ENCODE results near the gene FYN.
"Not testable (repeated sequence)": the region's sequence is repeated elsewhere in the genome, so short reads cannot be mapped to it uniquely, and the experiment has no call there.

FYN gene

GRCh38 chr6:111873178-111874024 lies at the start of gene FYN:
FYN (minus strand) TSS chr6:111873452; CDS start chr6:111720051, 153,401 bp downstream.
- DNase-seq (ENCODE audit: low read depth) = peak; percentile 99

GRCh38 chr6:111922454-111923297 lies 49.4 kb upstream of the FYN start:
- no peak for DNase-seq (ENCODE audit: low read depth)

- no peak for DNase-seq (ENCODE audit: low read depth)
Observed at GRCh38 chr6:111921103-111921502, 47.9 kb upstream of the FYN start.

- DNase-seq (ENCODE audit: low read depth) = no peak
Observed at GRCh38 chr6:111920578-111920977, 47.3 kb upstream of the FYN start.

GRCh38 chr6:111918825-111919224 lies 45.6 kb upstream of the FYN start:
- DNase-seq (ENCODE audit: low read depth) = no peak

- DNase-seq (ENCODE audit: low read depth) = no peak
Observed at GRCh38 chr6:111916747-111917146, 43.5 kb upstream of the FYN start.

- no peak for DNase-seq (ENCODE audit: low read depth)
Observed at GRCh38 chr6:111914617-111915016, 41.4 kb upstream of the FYN start.

- DNase-seq (ENCODE audit: low read depth) = no peak
Observed at GRCh38 chr6:111912904-111913303, 39.7 kb upstream of the FYN start.

- DNase-seq (ENCODE audit: low read depth) = no peak
Observed at GRCh38 chr6:111911428-111911827, 38.2 kb upstream of the FYN start.

GRCh38 chr6:111909238-111909637 lies 36.0 kb upstream of the FYN start:
- DNase-seq (ENCODE audit: low read depth) = no peak

- DNase-seq (ENCODE audit: low read depth) = not testable (repeated sequence)
Observed at GRCh38 chr6:111908365-111908764, 35.1 kb upstream of the FYN start.

GRCh38 chr6:111900735-111901134 lies 27.5 kb upstream of the FYN start:
- no peak for DNase-seq (ENCODE audit: low read depth)

GRCh38 chr6:111899531-111899930 lies 26.3 kb upstream of the FYN start:
- DNase-seq (ENCODE audit: low read depth) = no peak

- DNase-seq (ENCODE audit: low read depth) = no peak
Observed at GRCh38 chr6:111898452-111898851, 25.2 kb upstream of the FYN start.

GRCh38 chr6:111894951-111895350 lies 21.7 kb upstream of the FYN start:
- no peak for DNase-seq (ENCODE audit: low read depth)

- DNase-seq (ENCODE audit: low read depth) = no peak
Observed at GRCh38 chr6:111894272-111894671, 21.0 kb upstream of the FYN start.

GRCh38 chr6:111892431-111892830 lies 19.2 kb upstream of the FYN start:
- no peak for DNase-seq (ENCODE audit: low read depth)

- DNase-seq (ENCODE audit: low read depth) = no peak
Observed at GRCh38 chr6:111890988-111891387, 17.7 kb upstream of the FYN start.

GRCh38 chr6:111888928-111889695 lies 15.9 kb upstream of the FYN start:
- no peak for DNase-seq (ENCODE audit: low read depth)

GRCh38 chr6:111886793-111887192 lies 13.5 kb upstream of the FYN start:
- DNase-seq (ENCODE audit: low read depth) = not testable (repeated sequence)

GRCh38 chr6:111885373-111886027 lies 12.2 kb upstream of the FYN start:
- DNase-seq (ENCODE audit: low read depth) = no peak

GRCh38 chr6:111884068-111884467 lies 10.8 kb upstream of the FYN start:
- no peak for DNase-seq (ENCODE audit: low read depth)
